ENCODE data around the gene CD59.
"Not testable (repeated sequence)": the region's sequence is repeated elsewhere in the genome, so short reads cannot be mapped to it uniquely, and the experiment has no call there.

Gene CD59

GRCh38 chr11:33664827-33665226 is 71.4 kb downstream of the CD59 start:
- no peak for DNase-seq

GRCh38 chr11:33664166-33664565 is 72.1 kb downstream of the CD59 start:
- no peak for DNase-seq

GRCh38 chr11:33663121-33663520 is 73.1 kb downstream of the CD59 start:
- DNase-seq: no peak

- not testable (repeated sequence) for DNase-seq
These were observed 74.7 kb downstream of the CD59 start for GRCh38 chr11:33661526-33661925.

- DNase-seq: no peak
These were observed 75.3 kb downstream of the CD59 start for GRCh38 chr11:33660962-33661361.

- no peak for DNase-seq
These were observed 76.7 kb downstream of the CD59 start for GRCh38 chr11:33659370-33660139.

- no peak for DNase-seq
These were observed 77.9 kb downstream of the CD59 start for GRCh38 chr11:33658195-33658900.

- DNase-seq: no peak
These were observed 78.5 kb downstream of the CD59 start for GRCh38 chr11:33657757-33658156.

- no peak for DNase-seq
These were observed 79.5 kb downstream of the CD59 start for GRCh38 chr11:33656768-33657167.

- no peak for DNase-seq
These were observed 80.2 kb downstream of the CD59 start for GRCh38 chr11:33655842-33656600.

GRCh38 chr11:33654594-33654993 is 81.6 kb downstream of the CD59 start:
- DNase-seq: no peak
